NCI-H2171 (cell line): ENCODE measurements around the gene CSNK1G1.
"Not testable (repeated sequence)": the region's sequence is repeated elsewhere in the genome, so short reads cannot be mapped to it uniquely, and the experiment has no call there.

Source experiments
- DNase-seq: peaks from one replicate; lab custom pipeline; 2025; lab: John Stamatoyannopoulos, UW

The CSNK1G1 gene

GRCh38 chr15:64349375-64349774 lies 6.6 kb downstream of the CSNK1G1 start:
- no peak for DNase-seq

GRCh38 chr15:64348455-64348854 lies 7.5 kb downstream of the CSNK1G1 start:
- no peak for DNase-seq

GRCh38 chr15:64346242-64346641 lies 9.7 kb downstream of the CSNK1G1 start:
- DNase-seq, result not testable (repeated sequence)

- DNase-seq, result no peak
These were observed 11.2 kb downstream of the CSNK1G1 start for GRCh38 chr15:64344651-64345294.

GRCh38 chr15:64343841-64344240 lies 12.1 kb downstream of the CSNK1G1 start:
- no peak for DNase-seq

- no peak for DNase-seq
These were observed 12.8 kb downstream of the CSNK1G1 start for GRCh38 chr15:64343222-64343621.

- DNase-seq, result no peak
These were observed 14.0 kb downstream of the CSNK1G1 start for GRCh38 chr15:64341961-64342360.

- no peak for DNase-seq
These were observed 15.6 kb downstream of the CSNK1G1 start for GRCh38 chr15:64340355-64340754.

GRCh38 chr15:64337761-64338160 lies 18.2 kb downstream of the CSNK1G1 start:
- no peak for DNase-seq

GRCh38 chr15:64333986-64334929 lies 21.7 kb downstream of the CSNK1G1 start:
- DNase-seq, result no peak

GRCh38 chr15:64333516-64333915 lies 22.5 kb downstream of the CSNK1G1 start:
- DNase-seq, result no peak

GRCh38 chr15:64331668-64332067 lies 24.3 kb downstream of the CSNK1G1 start:
- not testable (repeated sequence) for DNase-seq

- not testable (repeated sequence) for DNase-seq
These were observed 29.0 kb downstream of the CSNK1G1 start for GRCh38 chr15:64326975-64327374.

- not testable (repeated sequence) for DNase-seq
These were observed 29.5 kb downstream of the CSNK1G1 start for GRCh38 chr15:64326458-64326857.

- no peak for DNase-seq
These were observed 31.7 kb downstream of the CSNK1G1 start for GRCh38 chr15:64324165-64324877.

- DNase-seq, result no peak
These were observed 40.8 kb downstream of the CSNK1G1 start for GRCh38 chr15:64315216-64315615.

GRCh38 chr15:64314456-64314855 lies 41.5 kb downstream of the CSNK1G1 start:
- DNase-seq, result no peak

GRCh38 chr15:64311566-64311965 lies 44.4 kb downstream of the CSNK1G1 start:
- DNase-seq, result no peak

- no peak for DNase-seq
These were observed 45.9 kb downstream of the CSNK1G1 start for GRCh38 chr15:64310036-64310435.

- DNase-seq, result no peak
These were observed 50.7 kb downstream of the CSNK1G1 start for GRCh38 chr15:64305261-64305660.

GRCh38 chr15:64289550-64289949 lies 66.4 kb downstream of the CSNK1G1 start:
- no peak for DNase-seq

GRCh38 chr15:64288999-64289398 lies 67.0 kb downstream of the CSNK1G1 start:
- DNase-seq, result no peak

GRCh38 chr15:64288577-64288976 lies 67.4 kb downstream of the CSNK1G1 start:
- no peak for DNase-seq
